Measurements from ENCODE around the gene KIF6.
"Not testable (repeated sequence)": the region's sequence is repeated elsewhere in the genome, so short reads cannot be mapped to it uniquely, and the experiment has no call there.

KIF6 gene

DNA sequence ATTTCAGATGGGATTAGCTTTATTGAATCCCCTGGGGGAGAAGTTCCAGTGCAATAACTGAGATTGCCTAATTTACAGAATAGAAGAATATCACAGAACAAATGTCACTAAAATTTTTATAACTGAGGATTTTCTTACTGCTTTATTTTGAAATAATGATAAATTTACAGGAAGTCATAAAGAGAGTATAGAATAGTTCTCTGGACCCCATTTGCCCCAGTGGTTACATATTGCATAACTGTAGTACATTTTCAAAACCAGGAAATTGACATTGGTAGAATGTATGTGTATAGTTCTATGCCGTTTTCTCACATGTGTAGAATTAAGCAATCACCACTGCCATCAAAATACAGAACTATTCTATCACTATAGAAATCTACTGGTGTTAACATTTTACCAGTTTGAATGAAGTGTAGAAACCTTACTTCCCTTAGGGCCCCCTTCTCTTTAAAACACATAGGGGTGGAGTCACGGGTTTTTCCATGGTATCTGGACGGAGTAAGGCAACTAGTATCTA, 18.3 kb downstream of the KIF6 start:
- no peak for DNase-seq

DNA sequence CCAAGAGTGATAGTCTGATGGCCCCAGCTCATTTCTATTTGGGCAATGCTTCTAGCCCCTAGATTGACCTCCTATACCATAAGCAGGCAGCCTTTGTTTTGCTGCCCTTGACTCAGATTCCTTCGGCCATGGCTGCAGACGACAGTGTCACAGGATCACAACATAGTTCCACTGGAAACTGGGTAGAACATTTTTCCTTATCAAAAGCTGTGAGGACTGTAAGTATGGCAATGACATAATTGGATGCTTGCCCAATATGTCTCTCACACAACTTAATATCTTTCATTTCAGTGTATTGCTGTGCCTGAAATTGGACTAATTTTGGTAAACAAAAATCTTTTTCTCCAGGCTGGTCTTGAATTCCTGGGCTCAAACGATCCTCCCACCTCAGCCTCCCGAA, 22.9 kb downstream of the KIF6 start:
- no peak for DNase-seq

GRCh38 chr6:39700362-39700761, 24.8 kb downstream of the KIF6 start:
- no peak for DNase-seq

DNA sequence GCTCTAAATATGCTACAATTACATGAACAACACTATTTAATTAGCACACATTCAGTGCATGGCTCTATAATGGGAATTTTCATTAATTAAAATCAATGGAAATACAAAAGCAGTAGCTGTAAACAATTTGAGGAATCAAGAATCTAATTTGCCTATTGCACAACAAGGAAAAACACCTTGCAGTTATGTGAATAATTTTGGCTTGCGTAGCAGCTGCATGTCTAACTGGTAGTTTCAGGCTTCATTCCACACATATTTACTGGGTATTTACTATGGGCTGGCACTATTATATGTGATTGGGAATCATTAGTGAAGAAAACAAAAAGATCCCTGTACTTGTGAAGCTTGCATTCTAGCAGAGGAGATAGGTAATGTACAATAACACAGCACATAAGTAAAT, 26.4 kb downstream of the KIF6 start:
- DNase-seq, result no peak

DNA sequence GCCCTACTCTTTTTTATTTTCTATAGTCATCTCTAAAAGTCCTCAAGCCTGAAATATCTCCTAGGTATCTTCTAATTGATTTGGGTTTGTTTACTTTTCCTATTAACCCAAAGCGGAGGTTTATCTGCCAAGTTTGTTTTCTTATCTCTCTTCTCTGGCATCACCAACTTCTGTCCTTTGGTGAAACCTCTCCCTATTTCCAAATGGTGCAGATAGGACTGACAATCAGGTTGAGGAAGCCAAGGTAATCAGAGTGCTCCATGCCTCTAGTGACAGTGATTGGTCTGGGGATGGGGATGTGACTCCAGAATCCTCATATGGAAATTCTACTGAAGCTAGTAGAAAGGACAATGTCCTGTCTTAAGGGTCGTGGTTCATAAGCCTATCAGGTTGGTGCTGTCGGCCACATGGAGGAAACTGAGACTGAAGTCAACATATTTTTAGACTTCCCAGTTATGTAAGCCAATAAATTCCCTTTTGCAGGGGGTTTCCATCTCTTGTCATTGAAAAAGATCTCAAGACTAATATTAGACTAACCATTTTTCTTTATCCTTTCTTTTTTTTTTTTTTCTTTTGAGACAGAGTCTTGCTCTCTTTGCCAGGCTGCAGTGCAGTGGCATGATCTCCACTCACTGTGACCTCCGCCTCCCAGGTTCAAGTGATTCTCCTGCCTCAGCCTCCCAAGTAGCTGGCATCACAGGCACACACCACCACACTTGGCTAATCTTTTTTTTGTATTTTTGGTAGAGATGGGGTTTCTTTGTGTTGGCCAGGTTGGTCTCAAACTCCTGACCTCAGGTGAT, 28.0 kb downstream of the KIF6 start:
- DNase-seq, result no peak

- DNase-seq, result no peak
These were observed 29.8 kb downstream of the KIF6 start for GRCh38 chr6:39695447-39695846.

DNA sequence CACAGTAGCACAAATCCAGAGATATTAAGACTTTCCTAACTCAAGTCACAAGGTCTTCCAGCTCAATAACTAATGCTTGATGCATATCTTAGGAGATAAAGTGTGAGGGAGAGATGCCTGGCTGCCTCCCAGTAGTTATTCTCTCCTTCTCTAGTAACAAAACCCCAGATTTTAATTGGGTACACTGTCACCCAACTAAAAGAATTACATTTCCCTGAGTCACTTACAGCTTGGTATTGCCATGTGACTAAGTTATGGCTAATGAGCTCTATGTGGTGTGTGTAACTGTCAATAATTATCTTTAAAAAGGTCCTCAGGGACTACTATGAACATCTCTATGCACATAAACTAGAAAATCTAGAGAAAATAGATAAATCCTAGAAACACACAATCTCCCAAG, 32.0 kb downstream of the KIF6 start:
- DNase-seq, result no peak

GRCh38 chr6:39688494-39688893, 36.7 kb downstream of the KIF6 start:
- DNase-seq, result no peak

DNA sequence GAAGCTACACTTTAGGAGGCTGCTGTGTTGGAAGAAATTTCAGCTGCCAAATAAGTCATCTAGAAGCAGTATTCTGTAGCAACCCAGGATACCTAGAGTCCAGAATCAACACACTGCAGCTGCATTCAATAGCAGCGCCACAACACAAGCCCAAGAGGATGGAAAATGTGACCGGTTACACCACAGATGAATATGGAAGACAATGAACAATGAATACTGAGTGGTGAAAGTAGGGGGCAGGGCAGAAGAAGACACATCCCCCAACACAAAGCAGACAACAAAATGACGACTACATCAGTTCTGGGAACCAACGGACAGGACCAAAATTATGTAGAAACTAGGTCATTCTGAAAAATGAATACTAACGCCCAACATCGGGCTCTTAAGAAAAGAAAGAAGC, 38.2 kb downstream of the KIF6 start:
- DNase-seq, result no peak

DNA sequence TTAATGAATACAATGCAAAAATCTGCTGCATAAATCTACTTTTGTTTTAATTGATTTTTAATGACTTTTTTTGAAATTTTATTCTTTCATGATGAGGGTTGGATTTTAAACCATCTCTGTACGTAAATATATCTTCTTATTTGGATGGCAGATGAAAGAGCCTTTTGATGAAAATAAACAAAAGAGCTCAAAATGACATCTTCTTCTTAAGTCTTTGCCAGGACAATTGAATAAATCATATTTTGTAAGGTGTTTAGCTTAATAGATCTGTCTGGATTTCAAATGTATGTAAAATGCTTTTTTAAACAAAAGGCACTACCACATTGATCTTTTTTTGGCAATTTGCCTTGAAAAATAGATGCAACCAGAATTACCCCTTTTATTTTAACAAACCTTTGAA, 39.3 kb downstream of the KIF6 start:
- no peak for DNase-seq

- no peak for DNase-seq
These were observed 39.8 kb downstream of the KIF6 start for GRCh38 chr6:39685489-39685826.

- DNase-seq, result no peak
These were observed 40.3 kb downstream of the KIF6 start for GRCh38 chr6:39684790-39685488.

- DNase-seq, result no peak
These were observed 43.5 kb downstream of the KIF6 start for GRCh38 chr6:39681674-39682121.

DNA sequence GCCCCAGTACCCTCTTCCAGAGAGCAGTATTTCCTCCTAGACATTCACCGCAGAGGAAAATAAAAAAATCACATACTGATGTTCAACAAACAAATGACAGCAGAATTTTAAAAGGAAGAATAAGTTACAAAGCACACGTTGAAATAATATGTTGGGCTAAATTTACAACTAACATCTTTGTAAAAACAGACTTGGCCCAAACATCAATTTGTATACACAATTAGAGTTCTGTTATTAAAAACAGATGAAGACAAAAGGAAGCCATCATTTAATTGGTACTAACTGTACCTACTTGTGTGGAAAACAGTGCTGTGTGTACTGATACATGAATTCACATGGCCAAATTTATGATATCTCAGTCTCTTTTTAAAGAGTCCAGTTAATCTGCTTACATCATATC, 46.3 kb downstream of the KIF6 start:
- no peak for DNase-seq

DNA sequence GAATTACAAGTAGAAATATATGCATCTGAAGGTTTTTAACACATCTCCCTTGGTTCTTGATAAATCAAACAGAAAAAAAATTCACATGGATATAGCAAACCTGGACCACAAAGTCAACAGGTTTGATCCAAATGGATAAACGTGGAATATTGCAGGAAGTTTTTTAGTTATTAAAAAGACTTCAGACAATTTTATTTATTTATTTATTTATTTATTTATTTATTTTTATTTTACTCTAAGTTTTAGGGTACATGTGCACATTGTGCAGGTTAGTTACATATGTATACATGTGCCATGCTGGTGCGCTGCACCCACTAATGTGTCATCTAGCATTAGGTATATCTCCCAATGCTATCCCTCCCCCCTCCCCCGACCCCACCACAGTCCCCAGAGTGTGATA, 47.9 kb downstream of the KIF6 start:
- DNase-seq, result not testable (repeated sequence)

GRCh38 chr6:39670519-39670918, 54.7 kb downstream of the KIF6 start:
- no peak for DNase-seq

DNA sequence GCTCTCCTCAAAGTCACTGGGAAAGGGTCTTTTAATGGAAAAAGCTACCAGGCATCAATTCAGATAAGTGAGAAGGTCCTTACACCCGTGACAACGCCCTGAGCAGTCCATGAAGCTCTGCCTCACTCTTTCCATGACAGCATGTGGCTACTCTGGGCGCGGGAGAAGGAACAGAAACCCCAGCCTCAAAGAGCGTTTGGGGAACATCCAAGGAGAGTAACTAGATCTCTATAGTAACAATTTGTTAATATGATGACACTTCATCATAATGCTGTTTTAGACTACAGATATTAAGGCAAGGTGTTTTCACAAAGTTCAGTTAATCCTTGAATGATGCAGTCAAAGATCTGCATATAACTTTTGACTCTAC, 55.2 kb downstream of the KIF6 start:
- DNase-seq, result no peak

- DNase-seq, result no peak
These were observed 55.8 kb downstream of the KIF6 start for GRCh38 chr6:39669207-39669972.

DNA sequence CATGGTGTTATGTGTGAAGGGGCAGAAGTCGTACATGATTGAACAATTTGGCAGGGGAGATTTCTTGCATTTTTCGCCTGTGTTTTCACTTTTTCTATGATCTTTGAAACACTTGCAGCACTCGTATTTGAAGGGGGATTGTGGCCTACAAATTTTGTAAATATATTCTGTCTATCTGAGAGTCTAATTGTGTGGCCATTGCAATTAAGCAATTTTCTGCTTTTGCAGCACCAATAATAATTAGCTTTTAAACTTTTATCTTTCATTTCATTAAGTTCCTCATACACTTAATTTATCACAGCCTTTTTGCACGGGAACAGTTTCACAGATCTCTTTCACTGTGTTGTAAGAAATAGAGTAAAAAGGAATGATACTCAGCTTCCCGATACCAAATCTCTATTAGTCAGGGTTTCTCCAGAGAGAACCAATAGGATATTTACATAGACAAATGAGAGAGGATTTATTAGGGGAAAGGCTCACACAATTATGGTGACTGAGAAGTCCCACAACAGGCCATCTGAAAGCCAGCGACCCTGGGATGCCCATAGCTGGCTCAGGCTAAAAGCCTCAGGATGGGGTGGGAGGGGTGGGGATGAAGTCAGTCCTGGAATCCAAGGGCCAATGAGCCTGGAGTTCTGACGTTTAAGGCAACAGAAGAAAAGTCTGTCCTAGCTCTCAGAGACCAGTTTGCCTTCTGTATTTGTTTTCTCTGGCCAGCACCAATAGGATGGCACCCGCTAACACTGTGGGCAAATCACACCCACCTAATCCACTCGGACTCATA, 58.3 kb downstream of the KIF6 start:
- DNase-seq, result no peak

- no peak for DNase-seq
These were observed 59.3 kb downstream of the KIF6 start for GRCh38 chr6:39665861-39666260.

DNA sequence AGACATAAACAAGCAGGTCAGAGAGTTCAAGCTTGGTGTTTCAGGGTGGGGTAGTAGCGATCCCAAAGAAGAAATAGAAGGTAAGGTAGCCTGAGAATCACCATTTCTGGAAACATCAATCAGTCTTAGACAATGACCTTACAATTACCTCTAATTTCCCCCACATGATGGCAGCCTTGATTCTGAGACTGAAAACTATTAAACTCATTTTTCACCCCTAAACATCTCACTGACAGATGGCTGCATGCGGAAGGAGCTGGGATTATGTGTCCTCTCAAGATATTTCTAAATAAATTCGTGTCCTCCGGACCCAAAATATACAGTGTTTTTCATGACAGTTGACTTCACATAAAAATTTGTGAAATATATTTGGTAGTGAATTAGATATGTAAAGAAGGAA, 61.0 kb downstream of the KIF6 start:
- DNase-seq, result no peak

- DNase-seq, result no peak
These were observed 67.7 kb downstream of the KIF6 start for GRCh38 chr6:39657355-39658135.
